DMS153 treated with DMSO at 0.1 percent for 48 hours (cell line): ENCODE measurements around the gene SHKBP1.

ENCODE experiments used
- DNase-seq: peaks from one replicate; lab custom pipeline; 2025; ENCODE audit not compliant: unreplicated experiment; lab: John Stamatoyannopoulos, UW

Gene SHKBP1

GRCh38 chr19:40600570-40601133 lies 24.0 kb downstream of the SHKBP1 start:
- no peak for DNase-seq

DNA sequence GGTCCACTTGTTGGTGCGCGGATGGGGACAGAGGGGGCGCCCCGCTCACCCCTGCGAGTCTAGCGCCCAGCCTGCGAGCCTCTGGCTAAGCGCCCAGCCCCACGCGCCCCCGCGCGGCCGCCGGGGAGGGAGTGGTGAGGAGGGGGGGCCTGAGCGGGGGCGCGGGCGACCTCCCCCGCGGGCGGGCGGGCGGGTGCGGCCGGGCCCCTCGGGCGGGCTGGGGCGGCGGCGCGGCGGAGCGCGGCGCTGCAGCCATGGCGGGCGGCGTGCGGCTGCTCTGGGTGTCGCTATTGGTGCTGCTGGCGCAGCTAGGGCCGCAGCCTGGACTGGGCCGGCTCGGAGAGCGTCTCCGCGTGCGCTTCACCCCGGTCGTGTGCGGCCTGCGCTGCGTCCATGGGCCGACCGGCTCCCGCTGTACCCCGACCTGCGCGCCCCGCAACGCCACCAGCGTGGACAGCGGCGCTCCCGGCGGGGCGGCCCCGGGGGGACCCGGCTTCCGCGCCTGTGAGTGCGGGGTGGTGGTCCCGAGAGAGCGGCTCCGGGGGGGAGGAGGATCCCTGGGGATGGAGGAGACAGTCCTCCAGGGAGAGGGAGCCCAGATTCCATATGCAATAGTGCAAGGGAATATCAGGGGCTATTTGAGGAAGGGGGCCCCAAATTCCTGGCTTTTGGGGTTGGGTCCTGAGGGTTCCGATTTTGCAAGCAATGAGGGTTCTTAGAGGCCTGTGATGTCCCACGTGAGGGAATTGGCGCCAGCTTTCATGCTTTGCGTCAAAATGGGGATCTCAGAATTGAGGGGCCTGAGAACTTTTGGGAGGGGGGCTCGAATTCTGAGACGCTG lies 24.7 kb downstream of the SHKBP1 start, which contains the start of gene LTBP4:
Gene LTBP4 (plus strand): TSS at position 236 of the 841 bp plus-strand sequence. CDS start 19 bp downstream, at position 255.
- no peak for DNase-seq

- DNase-seq, result no peak
Measured at GRCh38 chr19:40603071-40603388, 26.4 kb downstream of the SHKBP1 start.

GRCh38 chr19:40603389-40604170 lies 26.9 kb downstream of the SHKBP1 start:
- DNase-seq, result peak; percentile 94

- DNase-seq, result no peak
Measured at GRCh38 chr19:40604171-40604646, 27.5 kb downstream of the SHKBP1 start.

DNA sequence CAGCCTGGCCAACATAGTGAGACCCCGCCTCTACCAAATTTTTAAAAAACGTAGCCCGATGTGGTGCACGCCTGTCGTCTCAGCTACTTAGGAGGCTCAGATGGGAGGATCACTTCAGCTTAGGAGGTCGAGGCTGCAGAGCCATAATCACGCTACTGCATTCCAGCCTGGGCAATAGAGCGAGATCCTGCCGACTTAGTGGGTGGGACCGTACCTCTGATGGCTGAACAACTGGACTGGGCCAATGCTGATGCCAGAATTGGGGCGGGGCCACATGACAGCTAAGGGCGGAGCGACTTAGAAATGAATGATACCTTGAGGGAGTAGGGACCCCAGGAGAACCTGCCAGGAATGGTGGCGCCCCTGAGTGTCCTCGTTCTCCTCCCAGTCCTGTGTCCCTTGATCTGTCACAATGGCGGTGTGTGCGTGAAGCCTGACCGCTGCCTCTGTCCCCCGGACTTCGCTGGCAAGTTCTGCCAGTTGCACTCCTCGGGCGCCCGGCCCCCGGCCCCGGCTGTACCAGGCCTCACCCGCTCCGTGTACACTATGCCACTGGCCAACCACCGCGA lies 28.1 kb downstream of the SHKBP1 start:
- no peak for DNase-seq

- peak; percentile 49 for DNase-seq
Measured at GRCh38 chr19:40605216-40605971, 28.7 kb downstream of the SHKBP1 start.

DNA sequence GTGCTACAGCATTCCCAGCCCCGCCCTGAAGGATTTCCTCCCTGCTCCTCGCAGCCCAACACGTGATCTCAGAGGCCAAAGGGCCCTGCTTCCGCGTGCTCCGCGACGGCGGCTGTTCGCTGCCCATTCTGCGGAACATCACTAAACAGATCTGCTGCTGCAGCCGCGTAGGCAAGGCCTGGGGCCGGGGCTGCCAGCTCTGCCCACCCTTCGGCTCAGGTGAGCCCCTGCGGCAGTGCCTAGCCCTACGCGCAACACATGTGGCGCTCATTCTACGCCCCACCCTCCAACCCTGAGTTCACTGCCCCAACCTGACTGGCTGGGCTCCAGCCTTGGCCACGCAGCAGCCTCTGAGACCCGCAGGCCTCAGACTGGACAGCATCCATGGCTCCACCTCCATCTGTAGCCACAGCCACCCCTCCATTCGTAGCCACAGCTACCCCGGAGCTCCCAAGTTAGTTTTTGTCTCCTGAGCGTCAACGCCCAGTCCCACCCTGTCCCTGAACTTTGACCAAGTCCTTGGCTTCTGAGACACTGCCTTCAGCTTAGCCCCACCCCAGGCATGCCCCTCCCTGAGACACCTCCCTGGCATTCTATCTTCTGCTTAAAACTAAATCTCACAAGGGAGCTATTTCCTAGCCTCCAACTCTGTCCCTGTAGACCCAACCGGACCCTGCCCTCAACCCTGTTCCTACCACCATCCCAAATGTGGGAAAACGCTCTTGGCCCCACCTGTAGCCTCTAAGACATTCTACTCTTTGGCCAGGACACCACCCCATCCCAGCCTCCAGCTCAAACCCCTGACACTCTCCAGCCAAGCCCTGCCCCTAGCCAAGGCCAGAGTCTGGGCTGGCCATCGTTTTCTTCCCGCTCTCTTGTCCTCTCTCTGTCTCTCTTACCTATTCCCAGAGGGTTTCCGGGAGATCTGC lies 30.9 kb downstream of the SHKBP1 start:
- no peak for DNase-seq

- DNase-seq, result no peak
Measured at GRCh38 chr19:40608240-40608621, 31.6 kb downstream of the SHKBP1 start.

DNA sequence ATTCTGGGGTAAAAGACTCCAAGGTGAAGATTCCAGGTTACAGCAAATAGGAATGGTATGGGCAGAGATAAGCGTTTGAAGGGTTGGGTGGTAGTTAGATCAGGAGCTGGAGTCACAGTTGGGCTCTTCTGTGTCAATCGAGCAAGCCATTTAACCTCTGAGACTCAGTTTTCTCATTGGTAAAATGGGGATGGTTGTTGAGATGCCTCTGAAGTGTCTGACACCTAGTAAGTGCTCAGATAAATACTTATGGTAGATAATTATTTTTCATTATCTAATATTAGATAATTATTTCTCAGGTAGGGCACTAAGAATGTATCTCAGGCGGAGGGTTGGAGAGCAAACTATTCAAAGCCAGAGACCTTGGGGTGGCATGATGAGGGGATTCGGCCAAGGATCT lies 32.3 kb downstream of the SHKBP1 start:
- DNase-seq, result no peak

DNA sequence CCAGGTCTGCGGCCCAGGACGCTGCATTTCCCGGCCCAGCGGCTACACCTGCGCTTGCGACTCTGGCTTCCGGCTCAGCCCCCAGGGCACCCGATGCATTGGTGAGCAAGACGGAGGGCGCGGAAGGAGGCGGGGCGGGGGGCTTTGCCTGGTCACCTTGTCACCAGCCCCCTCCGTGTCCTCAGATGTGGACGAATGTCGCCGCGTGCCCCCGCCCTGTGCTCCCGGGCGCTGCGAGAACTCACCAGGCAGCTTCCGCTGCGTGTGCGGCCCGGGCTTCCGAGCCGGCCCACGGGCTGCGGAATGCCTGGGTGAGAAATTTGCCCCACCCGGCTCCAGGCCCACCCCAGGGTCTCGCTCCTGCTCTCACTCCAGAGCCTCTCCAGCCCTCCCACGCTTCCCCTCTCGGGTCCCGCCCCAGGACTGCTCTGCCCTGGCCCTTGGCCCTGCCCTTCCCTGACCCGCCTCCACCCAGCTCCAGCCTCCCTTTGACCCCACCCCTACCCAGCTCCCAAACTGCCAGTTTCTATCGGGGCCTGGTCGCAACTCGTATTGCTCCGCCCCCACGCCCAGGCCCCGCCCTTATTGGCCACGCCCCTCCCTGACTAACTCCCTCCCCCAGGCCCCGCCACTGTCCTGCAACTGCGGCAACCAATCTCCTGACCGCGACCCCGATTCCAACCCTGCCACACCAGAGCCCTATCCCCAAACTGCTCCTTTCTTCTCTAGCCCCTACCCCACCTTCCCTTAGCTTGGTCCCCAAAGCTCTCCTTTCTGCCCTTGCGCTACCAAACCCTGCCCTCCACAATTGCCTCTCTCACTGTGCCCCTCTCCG lies 33.1 kb downstream of the SHKBP1 start:
- DNase-seq, result peak; percentile 76

GRCh38 chr19:40610396-40611064 lies 33.9 kb downstream of the SHKBP1 start:
- peak; percentile 51 for DNase-seq

DNA sequence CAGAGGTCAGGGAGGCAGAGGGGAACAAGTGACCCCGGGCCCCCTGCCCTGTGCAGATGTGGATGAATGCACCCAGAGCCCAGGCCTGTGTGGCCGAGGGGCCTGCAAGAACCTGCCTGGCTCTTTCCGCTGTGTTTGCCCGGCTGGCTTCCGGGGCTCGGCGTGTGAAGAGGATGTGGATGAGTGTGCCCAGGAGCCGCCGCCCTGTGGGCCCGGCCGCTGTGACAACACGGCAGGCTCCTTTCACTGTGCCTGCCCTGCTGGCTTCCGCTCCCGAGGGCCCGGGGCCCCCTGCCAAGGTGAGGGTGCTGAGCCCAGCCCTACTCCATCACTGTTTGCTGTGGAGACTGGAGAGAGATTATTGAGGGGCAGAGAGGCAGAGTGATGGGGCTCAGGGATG lies 34.4 kb downstream of the SHKBP1 start:
- DNase-seq, result peak; percentile 67

DNA sequence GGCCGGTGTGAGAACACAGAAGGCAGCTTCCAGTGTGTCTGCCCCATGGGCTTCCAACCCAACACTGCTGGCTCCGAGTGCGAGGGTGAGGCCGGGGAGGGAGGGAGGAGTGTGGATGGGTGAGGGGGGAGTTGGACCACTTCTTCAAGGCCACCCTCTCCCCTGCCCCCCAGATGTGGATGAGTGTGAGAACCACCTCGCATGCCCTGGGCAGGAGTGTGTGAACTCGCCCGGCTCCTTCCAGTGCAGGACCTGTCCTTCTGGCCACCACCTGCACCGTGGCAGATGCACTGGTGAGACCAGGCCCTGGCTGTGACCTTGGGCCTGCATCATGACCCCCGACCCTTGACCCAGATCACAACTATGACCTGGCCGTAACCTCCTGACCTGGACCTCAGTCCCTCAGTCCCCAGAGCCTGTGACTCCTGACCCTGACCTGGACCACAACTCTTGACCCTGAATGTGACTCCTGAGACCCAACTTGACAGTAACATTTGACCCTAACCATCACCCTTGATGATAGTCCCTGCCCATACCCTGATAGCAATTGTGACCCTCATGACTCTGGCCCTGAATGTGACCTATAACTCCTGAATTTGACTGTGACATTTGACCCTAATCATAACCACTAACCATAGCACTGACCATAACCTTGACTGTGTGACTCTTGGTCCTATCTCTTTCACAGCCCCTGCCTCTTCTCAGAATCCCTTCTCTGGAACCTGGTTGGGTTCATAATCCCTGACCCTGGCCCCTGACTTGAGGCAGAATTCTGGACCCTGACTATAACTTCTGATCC lies 35.4 kb downstream of the SHKBP1 start:
- DNase-seq, result no peak

- DNase-seq, result peak; percentile 59
Measured at GRCh38 chr19:40612831-40613689, 36.4 kb downstream of the SHKBP1 start.
